HG02852 (cell line): Measurements from ENCODE around the gene NR1D2.

Source experiments
- ATAC-seq: cut with Tn5 transposase; IDR thresholded peaks from one replicate; pipeline ENCODE4 v1.9.1; 2021; ENCODE audit warnings: mild to moderate bottlenecking, moderate library complexity; ENCODE audit not compliant: unreplicated experiment

NR1D2 gene

GRCh38 chr3:23961913-23962312, 16.8 kb downstream of the NR1D2 start:
- ATAC-seq, result no peak

GRCh38 chr3:23964537-23965235, 19.6 kb downstream of the NR1D2 start:
- no peak for ATAC-seq

- ATAC-seq, result no peak
These were observed 21.2 kb downstream of the NR1D2 start for GRCh38 chr3:23966328-23966727.

- no peak for ATAC-seq
These were observed 23.5 kb downstream of the NR1D2 start for GRCh38 chr3:23968463-23969184.

- ATAC-seq, result no peak
These were observed 24.3 kb downstream of the NR1D2 start for GRCh38 chr3:23969393-23969792.

GRCh38 chr3:23971684-23972083, 26.6 kb downstream of the NR1D2 start:
- no peak for ATAC-seq

GRCh38 chr3:23976555-23976954, 31.5 kb downstream of the NR1D2 start:
- no peak for ATAC-seq

- ATAC-seq, result no peak
These were observed 34.5 kb downstream of the NR1D2 start for GRCh38 chr3:23979569-23979968.

- no peak for ATAC-seq
These were observed 36.0 kb downstream of the NR1D2 start for GRCh38 chr3:23981136-23981535.

GRCh38 chr3:23981955-23982354, 36.9 kb downstream of the NR1D2 start:
- no peak for ATAC-seq

- ATAC-seq, result no peak
These were observed 39.8 kb downstream of the NR1D2 start for GRCh38 chr3:23984934-23985333.

GRCh38 chr3:23985747-23986544, 40.9 kb downstream of the NR1D2 start:
- no peak for ATAC-seq

- ATAC-seq, result no peak
These were observed 42.3 kb downstream of the NR1D2 start for GRCh38 chr3:23987356-23987755.

- ATAC-seq, result no peak
These were observed 46.2 kb downstream of the NR1D2 start for GRCh38 chr3:23991306-23991682.

- ATAC-seq, result no peak
These were observed 46.9 kb downstream of the NR1D2 start for GRCh38 chr3:23991683-23992628.

- ATAC-seq, result no peak
These were observed 48.6 kb downstream of the NR1D2 start for GRCh38 chr3:23993556-23994243.

GRCh38 chr3:23994244-23994569, 49.1 kb downstream of the NR1D2 start:
- no peak for ATAC-seq

GRCh38 chr3:23995219-23995618, 50.1 kb downstream of the NR1D2 start:
- ATAC-seq, result no peak

GRCh38 chr3:23996095-23996524, 51.0 kb downstream of the NR1D2 start:
- no peak for ATAC-seq

- peak; percentile 60 for ATAC-seq
These were observed 54.0 kb downstream of the NR1D2 start for GRCh38 chr3:23999012-23999641.
